ENCODE data around the gene FXYD6.

DNA sequence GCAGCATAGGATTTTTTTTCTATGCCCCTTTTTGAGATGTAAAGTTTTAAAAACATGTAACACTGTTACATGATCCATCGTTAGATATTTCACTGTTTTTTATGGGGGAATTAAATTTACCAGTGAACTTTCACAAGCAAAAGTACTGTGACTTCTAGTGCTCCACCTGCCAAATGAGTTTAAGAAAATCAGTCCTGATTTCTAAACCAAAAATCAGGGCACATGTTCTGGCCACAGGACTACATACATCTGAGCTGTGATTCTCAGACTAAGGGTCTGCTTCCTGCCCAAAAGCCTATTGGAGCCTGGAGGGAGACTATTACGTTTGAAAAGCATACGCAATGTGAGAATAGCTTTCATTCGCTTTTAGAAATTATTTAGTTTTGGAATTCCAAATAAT, 30.3 kb upstream of the FXYD6 start:
- TF ChIP-seq CTCF (conservative IDR thresholded peaks at IDR 0.05; ENCODE audit: low read length): no peak
- TF ChIP-seq EZH2phosphoT487 (IDR thresholded peaks at IDR 0.05; ENCODE audit: borderline replicate concordance, low read depth, low read length): no peak

All from OCI-LY7 (cell line).